ENCODE results near the gene ADGRL1.
"Not testable (repeated sequence)": the region's sequence is repeated elsewhere in the genome, so short reads cannot be mapped to it uniquely, and the experiment has no call there.

- TF ChIP-seq POLR2A, CTCF (IDR thresholded peaks at IDR 0.05): not testable (repeated sequence)
Measured at GRCh38 chr19:14232945-14233344, 27.0 kb upstream of the ADGRL1 start.

Data from right lobe of liver (tissue), 4 donors.